Astrocyte of the spinal cord (primary cell): ENCODE data around the gene HEMK1.

Source experiments
- DNase-seq: peaks from one replicate; pipeline ENCODE4 v3.0.0; 2011; ENCODE audit warnings: low read depth, low spot score
- H3K4me3 ChIP-seq: 2 replicates; pipeline ENCODE4 v1.5.1; 2011; ENCODE audit warnings: low read depth, mild to moderate bottlenecking, low read length, moderate library complexity
- in situ Hi-C: cut with HindIII; loops from 2 replicates; pipeline ENCODE4 v1.10.0; 2017; ENCODE audit warnings: low sequenced_read_pairs
- TF ChIP-seq, protein P1 (sequence below): IDR thresholded peaks from 2 replicates; pipeline ENCODE4 v1.5.1; 2012; ENCODE audit warnings: low read depth, mild to moderate bottlenecking, low read length, inconsistent platforms

HEMK1 gene

DNA sequence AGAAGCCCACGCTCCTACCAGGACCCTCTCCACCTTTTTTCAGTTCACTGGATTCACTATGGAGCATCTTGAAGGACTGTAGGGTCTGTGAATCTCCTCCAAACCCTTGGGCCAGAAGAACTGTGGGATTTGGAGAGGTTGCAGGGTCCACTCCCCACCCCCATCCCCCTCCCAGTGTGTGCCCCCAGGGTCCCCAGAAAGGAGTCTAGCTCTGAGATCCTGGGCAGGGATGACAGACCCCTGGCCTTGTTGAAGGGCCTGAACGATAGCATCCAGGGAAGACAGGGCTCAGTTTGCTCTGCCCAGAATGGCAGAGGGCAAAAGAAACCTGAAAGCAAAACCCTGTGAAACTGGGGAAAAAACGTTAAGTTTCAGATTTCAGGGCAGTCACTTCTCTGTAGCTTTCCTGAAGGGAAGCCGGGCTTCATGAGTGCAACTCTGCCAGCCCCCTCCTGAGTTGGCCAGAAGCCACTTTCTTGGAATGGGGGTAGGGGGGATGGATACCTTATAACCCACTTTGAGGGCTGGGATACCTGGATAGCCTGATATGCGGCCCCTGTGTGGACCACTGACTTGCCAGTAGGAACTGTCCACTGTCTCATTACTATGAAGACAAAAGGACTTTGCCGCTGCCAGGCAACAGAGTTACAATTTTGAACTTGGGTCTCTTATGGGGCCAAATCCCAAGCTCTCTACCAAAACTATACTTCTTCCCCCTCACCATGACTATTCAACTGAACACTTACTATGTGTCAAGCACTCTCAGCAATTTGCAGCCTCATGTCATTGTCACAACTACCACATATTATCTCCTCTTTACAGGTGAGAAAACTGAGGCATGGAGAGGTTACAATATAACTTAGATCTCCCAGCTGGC is 43.9 kb downstream of the HEMK1 start:
- in situ Hi-C loops: no loop called here
- DNase-seq: no peak
- TF ChIP-seq, protein P1, sequence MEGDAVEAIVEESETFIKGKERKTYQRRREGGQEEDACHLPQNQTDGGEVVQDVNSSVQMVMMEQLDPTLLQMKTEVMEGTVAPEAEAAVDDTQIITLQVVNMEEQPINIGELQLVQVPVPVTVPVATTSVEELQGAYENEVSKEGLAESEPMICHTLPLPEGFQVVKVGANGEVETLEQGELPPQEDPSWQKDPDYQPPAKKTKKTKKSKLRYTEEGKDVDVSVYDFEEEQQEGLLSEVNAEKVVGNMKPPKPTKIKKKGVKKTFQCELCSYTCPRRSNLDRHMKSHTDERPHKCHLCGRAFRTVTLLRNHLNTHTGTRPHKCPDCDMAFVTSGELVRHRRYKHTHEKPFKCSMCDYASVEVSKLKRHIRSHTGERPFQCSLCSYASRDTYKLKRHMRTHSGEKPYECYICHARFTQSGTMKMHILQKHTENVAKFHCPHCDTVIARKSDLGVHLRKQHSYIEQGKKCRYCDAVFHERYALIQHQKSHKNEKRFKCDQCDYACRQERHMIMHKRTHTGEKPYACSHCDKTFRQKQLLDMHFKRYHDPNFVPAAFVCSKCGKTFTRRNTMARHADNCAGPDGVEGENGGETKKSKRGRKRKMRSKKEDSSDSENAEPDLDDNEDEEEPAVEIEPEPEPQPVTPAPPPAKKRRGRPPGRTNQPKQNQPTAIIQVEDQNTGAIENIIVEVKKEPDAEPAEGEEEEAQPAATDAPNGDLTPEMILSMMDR: no peak
- no peak overlapping the region for H3K4me3 ChIP-seq

DNA sequence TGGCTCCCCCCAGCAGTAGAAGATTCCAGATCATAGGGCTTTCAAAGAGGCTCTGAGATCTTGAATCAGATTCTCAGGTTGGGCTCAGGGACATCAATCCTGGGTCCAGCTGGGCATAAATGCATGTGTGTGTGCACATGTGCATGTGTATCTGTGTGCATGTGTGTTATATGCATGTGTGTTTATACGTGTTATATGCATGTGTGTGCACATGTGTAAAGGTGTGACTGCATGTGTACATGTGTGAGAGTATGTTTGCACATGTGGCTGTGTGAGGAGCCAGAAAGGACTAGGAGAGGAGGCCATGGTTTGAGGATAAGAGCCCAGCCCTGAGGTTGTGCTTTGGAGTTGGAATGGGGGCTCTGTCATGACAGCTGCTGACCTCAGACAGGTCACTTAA is 45.9 kb downstream of the HEMK1 start:
- H3K4me3 ChIP-seq: no peak overlapping the region
- in situ Hi-C loops: no loop called here
- TF ChIP-seq, protein P1: no peak
- no peak for DNase-seq

DNA sequence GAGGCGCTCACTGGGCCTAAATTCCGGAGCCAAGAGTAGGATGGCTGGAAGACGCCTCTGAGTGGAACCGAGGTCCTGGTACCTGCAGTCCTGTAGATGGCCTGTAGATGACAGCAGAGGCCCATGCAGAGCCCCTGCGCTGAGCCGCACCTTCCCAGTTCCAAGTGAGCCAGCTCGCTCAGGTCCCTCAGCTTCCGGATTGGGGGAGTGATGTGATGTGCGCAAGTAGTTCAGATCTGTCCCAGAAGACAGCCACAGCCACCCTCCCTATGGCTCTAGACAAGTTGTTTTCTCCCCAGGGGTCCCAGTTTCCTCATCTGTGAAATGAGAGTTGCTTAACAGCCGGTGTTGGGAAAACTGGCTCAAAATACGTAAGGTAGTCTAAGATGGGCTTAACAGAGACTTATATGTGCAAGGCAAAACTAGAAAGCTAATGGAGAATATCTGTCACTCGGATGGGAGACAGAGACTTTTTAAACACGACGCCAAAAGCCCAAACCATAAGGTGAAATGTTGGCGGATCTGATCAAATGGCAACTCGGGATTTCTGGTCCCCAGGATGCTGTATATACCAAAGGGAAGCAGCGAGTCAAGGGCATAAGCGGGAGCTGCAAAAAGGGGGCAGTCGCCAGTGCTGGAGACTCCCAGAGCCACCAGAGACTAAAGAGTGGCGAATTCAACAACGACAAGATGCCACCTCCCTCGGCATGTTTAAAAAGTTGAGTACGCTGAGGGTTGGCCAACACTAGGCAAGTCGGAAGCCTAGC is 46.9 kb downstream of the HEMK1 start:
- peak; percentile 82 for DNase-seq
- peak overlapping the region; percentile 72 for H3K4me3 ChIP-seq
- TF ChIP-seq, protein P1: peak; percentile 100
- in situ Hi-C loops: no loop called here

DNA sequence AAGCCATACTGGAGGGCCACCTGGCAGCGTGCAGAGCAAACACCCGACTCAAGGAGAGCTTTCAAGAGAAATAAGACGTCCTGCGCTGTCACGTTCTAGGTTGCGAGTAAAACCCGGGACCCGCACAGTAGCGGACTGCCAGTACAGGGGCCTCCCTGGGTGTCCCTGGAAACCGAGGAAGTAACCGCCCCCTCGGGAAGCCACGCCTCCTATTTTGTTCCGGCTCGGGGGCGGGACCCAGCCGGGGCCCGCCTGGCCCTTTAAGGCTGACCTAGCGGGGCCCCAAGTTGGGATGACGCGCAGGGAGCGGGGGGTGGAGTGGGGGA is 47.4 kb downstream of the HEMK1 start:
- TF ChIP-seq, protein P1: no peak
- H3K4me3 ChIP-seq: peak overlapping the region; percentile 72
- in situ Hi-C loops: no loop called here
- peak; percentile 90 for DNase-seq

DNA sequence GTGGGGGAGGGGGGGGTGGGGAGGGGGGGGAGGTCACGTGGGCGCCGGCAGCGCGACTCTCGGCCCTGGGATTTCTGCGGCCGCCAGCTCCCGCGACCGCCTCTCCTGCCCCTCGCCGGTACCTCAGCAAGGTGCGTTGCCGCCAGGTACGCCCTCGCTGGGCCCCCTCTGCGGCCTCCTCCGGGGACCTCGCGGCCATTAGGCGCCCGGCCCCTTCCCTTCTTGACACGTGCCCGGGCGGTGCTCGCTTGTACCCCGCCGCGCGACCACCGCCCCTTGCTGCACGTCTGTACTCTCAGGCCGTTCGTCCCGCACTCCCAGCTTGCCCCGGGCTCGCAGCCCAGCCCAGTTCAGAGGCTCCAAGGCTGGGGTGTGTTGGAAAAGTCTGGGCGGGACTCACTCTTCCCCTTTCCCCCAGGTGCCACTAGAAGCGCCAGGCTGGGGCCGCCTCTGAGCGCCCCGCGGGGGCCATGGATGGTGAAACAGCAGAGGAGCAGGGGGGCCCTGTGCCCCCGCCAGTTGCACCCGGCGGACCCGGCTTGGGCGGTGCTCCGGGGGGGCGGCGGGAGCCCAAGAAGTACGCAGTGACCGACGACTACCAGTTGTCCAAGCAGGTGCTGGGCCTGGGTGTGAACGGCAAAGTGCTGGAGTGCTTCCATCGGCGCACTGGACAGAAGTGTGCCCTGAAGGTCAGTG is 47.9 kb downstream of the HEMK1 start, which contains the start of gene MAPKAPK3:
Gene MAPKAPK3, plus strand, starts transcription at position 56 of the 696 bp plus-strand sequence. Its CDS starts 415 bp downstream, at position 471.
- TF ChIP-seq, protein P1: no peak
- peak within 1 kb of the TSS; percentile 72 for H3K4me3 ChIP-seq
- in situ Hi-C loops: no loop called here
- no peak for DNase-seq

DNA sequence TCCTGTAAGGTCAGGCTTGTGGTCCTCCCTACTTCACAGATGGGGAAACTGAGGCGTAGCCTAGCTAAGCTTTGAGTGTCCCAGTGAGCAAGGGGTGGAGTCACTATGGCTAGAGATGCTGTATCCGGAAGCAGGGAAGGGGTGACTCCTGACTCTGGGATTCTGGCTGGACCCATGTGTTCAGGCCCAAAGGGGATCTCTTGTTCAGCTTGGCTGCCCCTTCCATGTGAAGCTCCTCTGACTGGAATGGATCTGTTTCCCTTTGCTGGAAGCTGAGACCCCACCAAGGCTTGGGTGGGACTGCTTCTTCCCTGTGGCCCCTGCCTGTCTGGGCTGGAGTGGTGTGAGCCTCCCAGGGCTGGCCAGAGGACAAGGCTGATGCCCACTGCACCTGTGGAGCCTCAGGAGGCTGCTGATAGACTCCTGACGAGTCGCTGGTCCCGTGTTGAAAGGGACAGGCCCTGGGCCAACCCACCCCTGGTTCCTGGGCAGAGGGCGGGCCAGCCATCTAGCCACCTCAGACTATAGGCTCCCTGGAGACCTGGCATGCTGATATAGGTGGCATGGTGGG is 48.7 kb downstream of the HEMK1 start:
- in situ Hi-C loops: no loop called here
- DNase-seq: no peak
- TF ChIP-seq, protein P1: no peak

More for the DNA sequence above, 48.7 kb downstream of the HEMK1 start:
- peak overlapping the region; percentile 72 for H3K4me3 ChIP-seq
